Neural progenitor cell (in vitro differentiated cells): ENCODE results near the gene KLHDC7B. TPM values are rescaled to one million over a fixed set of nuclear protein-coding genes. Genes with fewer than 3 reads are reported as not detected.

Experiments
- DNase-seq: peaks from one replicate; pipeline ENCODE4 v3.0.0-alpha.2; 2016; ENCODE audit warnings: low spot score
- H2AFZ ChIP-seq: fragments of 200-600 bp; sonication (generic); replicated peaks from 2 replicates; pipeline ENCODE4 v1.6.1; 2016; ENCODE audit warnings: antibody characterized with exemption
- H3F3A ChIP-seq: fragments of 200-600 bp; sonication (generic); 2 replicates; pipeline ENCODE4 v1.6.1; 2016; ENCODE audit warnings: antibody characterized with exemption, low read depth
- H3K27ac ChIP-seq: fragments of 200-600 bp; sonication (generic); 2 replicates; pipeline ENCODE4 v1.5.1; 2016; ENCODE audit warnings: mild to moderate bottlenecking
- H3K27me3 ChIP-seq: fragments of 200-600 bp; sonication (generic); 2 replicates; pipeline ENCODE4 v1.6.1; 2016; ENCODE audit warnings: mild to moderate bottlenecking, moderate library complexity
- H3K36me3 ChIP-seq: fragments of 200-600 bp; sonication (generic); 2 replicates; pipeline ENCODE4 v1.5.1; 2016
- H3K4me1 ChIP-seq: fragments of 200-600 bp; sonication (generic); 2 replicates; pipeline ENCODE4 v1.6.1; 2016; ENCODE audit warnings: mixed run types
- H3K4me2 ChIP-seq: fragments of 200-600 bp; sonication (generic); 2 replicates; pipeline ENCODE4 v1.6.1; 2016
- H3K4me3 ChIP-seq: fragments of 200-600 bp; sonication (generic); 2 replicates; pipeline ENCODE4 v1.5.1; 2016
- H3K79me2 ChIP-seq: fragments of 200-600 bp; sonication (generic); 2 replicates; pipeline ENCODE4 v1.6.1; 2016; ENCODE audit warnings: low read depth
- H3K9ac ChIP-seq: fragments of 200-600 bp; sonication (generic); 2 replicates; pipeline ENCODE4 v1.6.1; 2016
- H3K9me3 ChIP-seq: fragments of 200-600 bp; sonication (generic); 2 replicates; pipeline ENCODE4 v1.5.1; 2016; ENCODE audit warnings: low read depth
- H4K20me1 ChIP-seq: fragments of 200-600 bp; sonication (generic); 2 replicates; pipeline ENCODE4 v1.6.1; 2016; ENCODE audit warnings: low read depth
- H3K27ac Mint-ChIP-seq: 3 replicates; pipeline ENCODE4 v1.8.0; 2021; ENCODE audit warnings: mixed read lengths
- H3K27me3 Mint-ChIP-seq: 2 replicates; pipeline ENCODE4 v1.8.0; 2022; ENCODE audit warnings: low read depth, mild to moderate bottlenecking, inconsistent platforms, moderate library complexity, mixed read lengths; ENCODE audit not compliant: insufficient read depth
- H3K36me3 Mint-ChIP-seq: 3 replicates; pipeline ENCODE4 v1.8.0; 2021; ENCODE audit warnings: mixed read lengths
- H3K4me1 Mint-ChIP-seq: 3 replicates; pipeline ENCODE4 v1.8.0; 2021; ENCODE audit warnings: mixed read lengths
- H3K4me3 Mint-ChIP-seq: 3 replicates; pipeline ENCODE4 v1.8.0; 2021; ENCODE audit warnings: mild to moderate bottlenecking, moderate library complexity, mixed read lengths
- H3K9me3 Mint-ChIP-seq: 3 replicates; pipeline ENCODE4 v1.8.0; 2020; ENCODE audit warnings: mixed read lengths
- CTCF ChIP-seq: fragments of 200-600 bp; sonication (generic); IDR thresholded peaks from 2 replicates; pipeline ENCODE4 v1.5.1; 2017; ENCODE audit warnings: antibody characterized with exemption, mild to moderate bottlenecking
- EZH2 ChIP-seq: fragments of 200-600 bp; sonication (generic); IDR thresholded peaks from 2 replicates; pipeline ENCODE4 v1.6.1; 2017; ENCODE audit warnings: antibody characterized with exemption, mild to moderate bottlenecking, moderate library complexity
- EZH2phosphoT487 ChIP-seq: fragments of 200-600 bp; sonication (generic); IDR thresholded peaks from 2 replicates; pipeline ENCODE4 v1.6.1; 2017; ENCODE audit warnings: antibody characterized with exemption
- total RNA-seq: library from RNA; depleted of rRNA; stranded (reverse); fragments of >200 nt; gene quantifications from 2 replicates; pipeline ENCODE4 v1.2.3, GENCODE V29; 2015; ENCODE audit warnings: low replicate concordance

KLHDC7B gene
- total RNA-seq, 1 donor from 2014 or later, result not detected

- Mint-ChIP-seq H3K4me3 (no peak overlapping the region), H3K27me3 (peaks cover under 1% of the 10 kb centered on the region), H3K27ac (no peak overlapping the region), H3K4me1 (no peaks in the 10 kb centered on the region), H3K9me3 (no peaks in the 10 kb centered on the region), H3K36me3 (peaks cover 16% of the 10 kb centered on the region)
- Histone ChIP-seq H3K36me3 (no peaks in the 10 kb centered on the region), H4K20me1 (no peaks in the 10 kb centered on the region), H3F3A (no peaks in the 10 kb centered on the region), H3K9ac (no peak overlapping the region), H3K4me2 (no peak overlapping the region), H3K4me1 (no peaks in the 10 kb centered on the region), H3K9me3 (no peaks in the 10 kb centered on the region), H3K79me2 (no peaks in the 10 kb centered on the region), H3K27me3 (no peaks in the 10 kb centered on the region), H2AFZ (no peak overlapping the region), H3K4me3 (no peak overlapping the region), H3K27ac (no peak overlapping the region)
- TF ChIP-seq CTCF (no peak), EZH2 (no peak), EZH2phosphoT487 (no peak)
- no peak for DNase-seq
These were observed 25.2 kb downstream of the KLHDC7B start for GRCh38 chr22:50570861-50571260.

GRCh38 chr22:50571264-50572175, 25.8 kb downstream of the KLHDC7B start:
- H3K36me3 Mint-ChIP-seq, result peaks cover 16% of the 10 kb centered on the region

GRCh38 chr22:50572965-50573364, 27.3 kb downstream of the KLHDC7B start:
- H3K9me3 Mint-ChIP-seq, result no peaks in the 10 kb centered on the region
- no peak overlapping the region for H3K27ac ChIP-seq
- peaks cover 13% of the 10 kb centered on the region for H3K36me3 Mint-ChIP-seq
- H2AFZ ChIP-seq, result no peak overlapping the region
- no peaks in the 10 kb centered on the region for H3F3A ChIP-seq
- H3K9ac ChIP-seq, result no peak overlapping the region
- no peak for DNase-seq
- H3K4me1 ChIP-seq, result no peaks in the 10 kb centered on the region
- TF ChIP-seq EZH2 (no peak), EZH2phosphoT487 (no peak), CTCF (no peak)
- no peaks in the 10 kb centered on the region for H4K20me1 ChIP-seq
- H3K27ac Mint-ChIP-seq, result no peak overlapping the region
- peaks cover 6% of the 10 kb centered on the region for H3K27me3 Mint-ChIP-seq
- no peaks in the 10 kb centered on the region for H3K27me3 ChIP-seq
- H3K79me2 ChIP-seq, result no peaks in the 10 kb centered on the region
- no peak overlapping the region for H3K4me3 Mint-ChIP-seq
- H3K36me3 ChIP-seq, result no peaks in the 10 kb centered on the region
- H3K4me2 ChIP-seq, result no peak overlapping the region
- H3K4me3 ChIP-seq, result no peak overlapping the region
- H3K4me1 Mint-ChIP-seq, result no peaks in the 10 kb centered on the region
- H3K9me3 ChIP-seq, result no peaks in the 10 kb centered on the region

More at GRCh38 chr22:50571264-50572175, 25.8 kb downstream of the KLHDC7B start:
- Histone ChIP-seq H3K27me3 (no peaks in the 10 kb centered on the region), H3K4me1 (no peaks in the 10 kb centered on the region), H3K4me2 (no peak overlapping the region), H3K9ac (no peak overlapping the region), H3K79me2 (no peaks in the 10 kb centered on the region), H3K4me3 (no peak overlapping the region), H3K36me3 (no peaks in the 10 kb centered on the region), H3K9me3 (no peaks in the 10 kb centered on the region), H3F3A (no peaks in the 10 kb centered on the region), H4K20me1 (no peaks in the 10 kb centered on the region), H2AFZ (no peak overlapping the region), H3K27ac (no peak overlapping the region)
- no peak for TF ChIP-seq EZH2phosphoT487
- TF ChIP-seq EZH2, result no peak
- no peak for TF ChIP-seq CTCF
- Mint-ChIP-seq H3K9me3 (no peaks in the 10 kb centered on the region), H3K4me1 (no peaks in the 10 kb centered on the region), H3K27me3 (peaks cover 6% of the 10 kb centered on the region), H3K4me3 (no peak overlapping the region), H3K27ac (no peak overlapping the region)
- DNase-seq, result no peak
